Spleen (tissue), 7 donors: ENCODE results near the gene PIPOX.

Source experiments
- POLR2A ChIP-seq, 3 donors: fragments of 450-650 bp; IDR thresholded peaks; one replicate each; pipeline ENCODE4 v1.5.1; 2017; ENCODE audit warnings: antibody characterized with exemption in 3 of 3, mild to moderate bottlenecking in 1 of 3
- TF ChIP-seq, protein P1 (sequence below), 11 experiments: fragments of 200-600 bp in 7 of 11; fragments of 450-650 bp in 4 of 11; sonication (generic) in 4 of 11; IDR thresholded peaks in 8 of 11; conservative IDR thresholded peaks in 3 of 11; 1 replicate in 7 of 11; 2 replicates in 4 of 11; pipeline versions ENCODE4 v1.4.0 to v1.8.0; 2016 to 2021; ENCODE audit warnings: antibody characterized with exemption in 11 of 11, inconsistent platforms in 4 of 11, mild to moderate bottlenecking in 1 of 11
- donor health status: DM: no; HTN: no; CAD: no; lungs with moderate emphysema.
- donor health status: DM: no; HTN: no; CAD: no.
- donor health status: DM: no; HTN: no; CAD: no.

DNA sequence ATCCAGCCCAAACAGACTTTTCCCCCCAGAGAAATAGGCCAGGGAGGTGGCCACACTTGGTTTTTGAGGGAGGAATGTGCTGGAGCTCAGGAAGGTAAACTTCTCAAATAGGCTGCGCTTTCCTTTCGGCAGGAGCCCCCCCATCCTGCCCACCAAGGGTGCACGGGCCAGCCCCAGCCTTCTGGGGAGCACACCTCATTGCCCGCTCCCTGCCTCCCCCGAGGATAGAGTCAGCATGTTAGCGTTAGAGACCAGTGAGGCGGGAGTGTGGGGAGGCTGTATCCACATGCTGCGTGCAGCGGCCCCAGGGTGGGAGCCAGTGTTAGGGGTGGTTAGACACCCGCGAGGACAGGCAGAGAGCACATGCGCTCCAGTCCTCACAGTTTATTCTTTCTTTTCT lies 42.3 kb downstream of the PIPOX start:
- TF ChIP-seq, protein P1, sequence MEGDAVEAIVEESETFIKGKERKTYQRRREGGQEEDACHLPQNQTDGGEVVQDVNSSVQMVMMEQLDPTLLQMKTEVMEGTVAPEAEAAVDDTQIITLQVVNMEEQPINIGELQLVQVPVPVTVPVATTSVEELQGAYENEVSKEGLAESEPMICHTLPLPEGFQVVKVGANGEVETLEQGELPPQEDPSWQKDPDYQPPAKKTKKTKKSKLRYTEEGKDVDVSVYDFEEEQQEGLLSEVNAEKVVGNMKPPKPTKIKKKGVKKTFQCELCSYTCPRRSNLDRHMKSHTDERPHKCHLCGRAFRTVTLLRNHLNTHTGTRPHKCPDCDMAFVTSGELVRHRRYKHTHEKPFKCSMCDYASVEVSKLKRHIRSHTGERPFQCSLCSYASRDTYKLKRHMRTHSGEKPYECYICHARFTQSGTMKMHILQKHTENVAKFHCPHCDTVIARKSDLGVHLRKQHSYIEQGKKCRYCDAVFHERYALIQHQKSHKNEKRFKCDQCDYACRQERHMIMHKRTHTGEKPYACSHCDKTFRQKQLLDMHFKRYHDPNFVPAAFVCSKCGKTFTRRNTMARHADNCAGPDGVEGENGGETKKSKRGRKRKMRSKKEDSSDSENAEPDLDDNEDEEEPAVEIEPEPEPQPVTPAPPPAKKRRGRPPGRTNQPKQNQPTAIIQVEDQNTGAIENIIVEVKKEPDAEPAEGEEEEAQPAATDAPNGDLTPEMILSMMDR (IDR thresholded peaks at IDR 0.05 in 8 of 11, conservative IDR thresholded peaks at IDR 0.05 in 3 of 11) = no peak
- TF ChIP-seq POLR2A (IDR thresholded peaks at IDR 0.05) = no peak
